Right atrium auricular region (tissue), 2 donors: Measurements from ENCODE around the gene ATP2C2. TPM values are rescaled to one million over a fixed set of nuclear protein-coding genes. Genes with fewer than 3 reads are reported as not detected.

Experiments used
- DNase-seq: peaks from one replicate; pipeline ENCODE4 v3.0.0-alpha.2; 2019; ENCODE audit warnings: low spot score
- H3K27ac ChIP-seq, 2 donors: fragments of 200-600 bp; sonication (generic); 1 replicate in 1 of 2; 2 replicates in 1 of 2; pipeline ENCODE4 v1.5.1; 2016 to 2019
- H3K27me3 ChIP-seq, 2 donors: fragments of 200-600 bp; sonication (generic); one replicate each; pipeline versions ENCODE4 v1.5.1 to v1.6.0; 2017 to 2019
- H3K36me3 ChIP-seq: fragments of 200-600 bp; sonication (generic); one replicate; pipeline ENCODE4 v1.5.1; 2016
- H3K4me1 ChIP-seq, 2 donors: fragments of 200-600 bp; sonication (generic); one replicate each; pipeline versions ENCODE4 v1.5.1 to v1.6.0; 2017 to 2019
- H3K4me3 ChIP-seq, 2 donors: fragments of 200-600 bp; sonication (generic); 1 replicate in 1 of 2; 2 replicates in 1 of 2; pipeline ENCODE4 v1.5.1; 2017 to 2019; ENCODE audit warnings: mild to moderate bottlenecking in 1 of 2, moderate library complexity in 1 of 2
- H3K9me3 ChIP-seq, 2 donors: fragments of 200-600 bp; sonication (generic); one replicate each; pipeline ENCODE4 v1.5.1; 2019
- total RNA-seq, 2 donors: library from RNA; depleted of rRNA; stranded (reverse); fragments of >200 nt; gene quantifications; one replicate each; pipeline ENCODE4 v1.1.0, GENCODE V29; 2016
- TF ChIP-seq, protein P1 (sequence below), 2 donors: fragments of 200-600 bp; sonication (generic); IDR thresholded peaks; one replicate each; pipeline ENCODE4 v1.5.1; 2019; ENCODE audit warnings: antibody characterized with exemption in 2 of 2

ATP2C2 gene
- total RNA-seq, 2 donors from 2014 or later, result not detected

DNA sequence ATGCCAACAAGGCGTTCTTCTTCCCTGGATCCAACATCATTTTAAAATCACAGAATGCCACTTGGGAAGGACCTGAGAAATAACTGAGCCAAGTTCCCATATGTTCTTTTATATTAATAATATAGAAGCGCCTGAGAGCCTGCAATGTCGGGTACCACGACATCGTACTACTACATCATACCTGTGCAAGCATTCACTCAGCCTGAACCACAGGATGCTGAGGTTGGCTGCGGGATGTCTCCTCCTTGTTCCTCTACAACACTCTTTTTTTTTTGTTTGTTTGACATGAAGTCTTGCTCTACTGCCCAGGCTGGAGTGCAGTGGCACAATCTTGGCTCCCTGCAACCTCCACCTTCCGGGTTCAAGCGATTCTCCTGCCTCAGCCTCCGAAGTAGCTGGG is 2.1 kb upstream of the ATP2C2 start:
- Histone ChIP-seq H3K27ac (no peak overlapping the region), H3K9me3 (no peaks in the 10 kb centered on the region), H3K4me1 (peaks cover 0 to 9% of the 10 kb centered on the region in 2 donors), H3K4me3 (no peak overlapping the region), H3K27me3 (peaks cover 8 to 9% of the 10 kb centered on the region in 2 donors), H3K36me3 (no peaks in the 10 kb centered on the region)
- no peak for DNase-seq
- TF ChIP-seq, protein P1, sequence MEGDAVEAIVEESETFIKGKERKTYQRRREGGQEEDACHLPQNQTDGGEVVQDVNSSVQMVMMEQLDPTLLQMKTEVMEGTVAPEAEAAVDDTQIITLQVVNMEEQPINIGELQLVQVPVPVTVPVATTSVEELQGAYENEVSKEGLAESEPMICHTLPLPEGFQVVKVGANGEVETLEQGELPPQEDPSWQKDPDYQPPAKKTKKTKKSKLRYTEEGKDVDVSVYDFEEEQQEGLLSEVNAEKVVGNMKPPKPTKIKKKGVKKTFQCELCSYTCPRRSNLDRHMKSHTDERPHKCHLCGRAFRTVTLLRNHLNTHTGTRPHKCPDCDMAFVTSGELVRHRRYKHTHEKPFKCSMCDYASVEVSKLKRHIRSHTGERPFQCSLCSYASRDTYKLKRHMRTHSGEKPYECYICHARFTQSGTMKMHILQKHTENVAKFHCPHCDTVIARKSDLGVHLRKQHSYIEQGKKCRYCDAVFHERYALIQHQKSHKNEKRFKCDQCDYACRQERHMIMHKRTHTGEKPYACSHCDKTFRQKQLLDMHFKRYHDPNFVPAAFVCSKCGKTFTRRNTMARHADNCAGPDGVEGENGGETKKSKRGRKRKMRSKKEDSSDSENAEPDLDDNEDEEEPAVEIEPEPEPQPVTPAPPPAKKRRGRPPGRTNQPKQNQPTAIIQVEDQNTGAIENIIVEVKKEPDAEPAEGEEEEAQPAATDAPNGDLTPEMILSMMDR (IDR thresholded peaks at IDR 0.05), result no peak

DNA sequence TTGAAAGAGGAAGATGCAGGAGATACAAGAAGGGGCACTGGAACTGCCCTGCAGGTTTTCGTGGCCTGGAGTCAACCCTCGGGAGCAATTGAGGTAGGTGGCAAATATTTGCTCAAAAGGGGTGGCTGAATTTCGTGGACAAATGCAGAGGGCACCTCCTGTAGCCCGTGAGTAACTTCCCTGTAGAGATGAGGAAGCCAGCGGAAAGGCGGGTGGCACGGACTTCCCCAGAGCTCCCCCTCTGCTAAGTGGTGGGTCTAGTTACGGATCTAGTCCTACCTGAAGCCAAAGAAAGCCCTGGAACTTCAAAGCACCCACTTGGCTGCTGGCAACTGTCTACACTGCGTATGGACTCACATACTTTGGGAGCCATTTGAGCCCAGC is 1.0 kb upstream of the ATP2C2 start:
- DNase-seq, result no peak
- Histone ChIP-seq H3K27me3 (peaks cover 8 to 9% of the 10 kb centered on the region in 2 donors), H3K4me3 (no peak overlapping the region), H3K9me3 (no peaks in the 10 kb centered on the region), H3K36me3 (no peaks in the 10 kb centered on the region), H3K4me1 (peaks cover 0 to 9% of the 10 kb centered on the region in 2 donors), H3K27ac (no peak overlapping the region)
- TF ChIP-seq, protein P1 (IDR thresholded peaks at IDR 0.05), result no peak

DNA sequence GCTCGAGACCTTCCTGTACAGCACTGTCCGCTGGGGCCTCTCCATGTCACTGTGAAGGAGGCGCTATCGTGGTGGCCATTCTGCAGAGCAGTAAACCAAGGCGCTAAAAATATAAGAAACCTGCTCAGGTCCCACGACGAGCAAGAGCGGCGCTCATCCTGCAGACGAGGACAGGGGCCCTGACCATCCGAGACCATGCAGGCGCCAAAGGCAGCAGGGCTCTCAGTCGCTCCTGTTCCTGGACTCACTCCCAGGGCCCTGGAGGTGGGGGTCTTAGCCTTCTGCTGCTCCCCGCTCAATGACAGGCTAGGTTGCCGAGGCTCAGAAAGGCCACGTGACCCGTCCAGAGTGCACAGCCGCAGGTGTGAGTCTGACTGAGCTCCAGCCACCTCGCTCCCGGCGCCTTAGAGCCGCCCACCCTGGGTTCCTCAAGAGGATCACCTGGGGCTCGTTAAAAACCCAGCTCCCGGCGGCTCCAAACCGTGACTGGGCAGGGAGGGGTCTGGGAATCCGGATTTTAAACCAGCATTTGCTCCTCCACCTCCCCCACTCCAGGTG is 509 bp upstream of the ATP2C2 start:
- Histone ChIP-seq H3K9me3 (no peaks in the 10 kb centered on the region), H3K27ac (no peak overlapping the region), H3K4me3 (no peak overlapping the region), H3K27me3 (peaks cover 8 to 9% of the 10 kb centered on the region in 2 donors), H3K4me1 (peaks cover 0 to 9% of the 10 kb centered on the region in 2 donors), H3K36me3 (no peaks in the 10 kb centered on the region)
- DNase-seq, result no peak
- TF ChIP-seq, protein P1 (IDR thresholded peaks at IDR 0.05), result no peak

DNA sequence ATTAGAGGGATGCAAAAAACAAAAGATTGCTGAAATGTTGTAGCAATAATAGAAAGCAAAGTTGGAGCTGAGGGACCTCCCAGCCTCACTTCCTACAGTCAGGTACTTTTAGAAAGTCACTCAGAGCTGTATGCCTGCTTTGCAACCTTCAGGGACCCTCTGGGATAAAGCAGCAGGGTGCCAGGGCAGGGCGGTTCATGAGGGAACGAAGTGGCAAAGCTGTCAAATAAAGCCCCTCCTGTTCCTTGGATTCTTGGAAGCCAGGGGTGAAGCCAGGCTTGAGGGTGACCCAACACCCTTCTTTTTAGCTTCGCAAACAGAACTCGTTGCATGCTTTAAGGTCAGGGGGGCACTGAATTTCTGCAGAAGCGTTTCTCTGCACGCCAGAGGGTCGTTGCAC is 767 bp downstream of the ATP2C2 start:
- no peak overlapping the region for H3K27ac ChIP-seq
- H3K4me1 ChIP-seq, result peaks cover 0 to 9% of the 10 kb centered on the region in 2 donors
- no peak for DNase-seq
- no peak overlapping the region for H3K4me3 ChIP-seq
- TF ChIP-seq, protein P1 (IDR thresholded peaks at IDR 0.05), result no peak
- no peaks in the 10 kb centered on the region for H3K36me3 ChIP-seq
- peaks cover 8 to 9% of the 10 kb centered on the region in 2 donors for H3K27me3 ChIP-seq
- H3K9me3 ChIP-seq, result no peaks in the 10 kb centered on the region

DNA sequence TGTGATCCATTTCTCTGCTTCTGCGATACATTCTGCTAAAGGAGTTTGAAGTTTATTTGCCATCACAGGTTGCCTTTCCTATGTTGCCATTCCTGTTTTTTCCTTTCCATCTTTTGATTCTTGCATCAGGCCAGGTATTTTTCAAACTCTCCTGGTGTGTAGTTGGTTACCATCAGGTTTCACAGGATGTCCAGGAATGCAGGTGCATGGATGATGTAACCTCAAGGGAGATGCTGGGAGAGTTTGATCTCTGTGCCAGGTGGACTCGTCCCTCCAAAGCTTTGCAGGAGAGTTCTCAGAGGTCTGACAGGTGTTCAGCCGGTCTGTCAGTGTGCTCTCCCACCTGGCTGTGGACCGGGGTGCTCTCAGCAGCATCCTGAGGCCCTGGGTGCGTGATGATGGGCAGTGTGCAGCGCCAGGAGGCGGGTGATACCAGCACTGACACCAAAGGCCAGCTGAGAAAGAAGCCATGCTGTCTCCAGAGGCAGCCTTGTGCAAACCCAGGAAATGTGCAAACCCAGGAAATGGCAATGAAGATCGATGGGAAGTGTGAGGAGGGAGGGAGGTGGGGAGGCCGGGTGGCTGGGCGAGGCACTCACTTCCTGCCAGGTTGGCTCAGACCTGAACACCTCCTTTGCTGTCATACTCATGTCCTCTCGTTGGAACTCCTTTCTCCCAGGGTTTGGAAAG is 1.7 kb downstream of the ATP2C2 start:
- Histone ChIP-seq H3K9me3 (no peaks in the 10 kb centered on the region), H3K27me3 (peaks cover 8 to 9% of the 10 kb centered on the region in 2 donors), H3K36me3 (no peaks in the 10 kb centered on the region), H3K4me1 (peaks cover 0 to 9% of the 10 kb centered on the region in 2 donors), H3K4me3 (no peak overlapping the region), H3K27ac (no peak overlapping the region)
- DNase-seq, result no peak
- TF ChIP-seq, protein P1 (IDR thresholded peaks at IDR 0.05), result no peak
